AG09319 (cell line): ENCODE measurements around the gene ACBD3.

Source experiments
- DNase-seq: peaks from one replicate; pipeline ENCODE4 v3.0.0-alpha.2; 2010; ENCODE audit warnings: low read depth; ENCODE audit errors: extremely low read depth
- TF ChIP-seq, protein P1 (sequence below): IDR thresholded peaks from 2 replicates; pipeline ENCODE4 v1.5.1; 2011; ENCODE audit warnings: low read depth, mild to moderate bottlenecking, inconsistent platforms, low read length, moderate library complexity

ACBD3 gene

DNA sequence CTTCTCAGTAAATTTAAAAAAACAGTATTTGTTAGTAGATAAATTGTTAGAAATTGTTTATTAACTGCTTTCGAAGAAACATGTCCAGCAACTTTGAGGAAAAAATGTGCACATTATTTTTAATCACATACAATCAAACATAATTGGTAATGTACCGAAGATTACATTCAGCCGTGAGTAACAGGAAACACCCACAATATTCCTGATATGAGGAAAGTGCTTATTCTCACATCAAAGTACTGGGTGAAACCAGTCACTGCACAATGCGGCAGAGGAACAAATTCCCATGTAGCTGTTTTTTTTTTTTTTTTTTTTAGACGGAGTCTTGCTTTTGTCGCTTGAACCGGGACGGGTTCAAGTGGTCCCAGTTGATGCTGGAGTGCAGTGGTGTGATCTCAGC, 9.7 kb downstream of the ACBD3 start:
- TF ChIP-seq, protein P1, sequence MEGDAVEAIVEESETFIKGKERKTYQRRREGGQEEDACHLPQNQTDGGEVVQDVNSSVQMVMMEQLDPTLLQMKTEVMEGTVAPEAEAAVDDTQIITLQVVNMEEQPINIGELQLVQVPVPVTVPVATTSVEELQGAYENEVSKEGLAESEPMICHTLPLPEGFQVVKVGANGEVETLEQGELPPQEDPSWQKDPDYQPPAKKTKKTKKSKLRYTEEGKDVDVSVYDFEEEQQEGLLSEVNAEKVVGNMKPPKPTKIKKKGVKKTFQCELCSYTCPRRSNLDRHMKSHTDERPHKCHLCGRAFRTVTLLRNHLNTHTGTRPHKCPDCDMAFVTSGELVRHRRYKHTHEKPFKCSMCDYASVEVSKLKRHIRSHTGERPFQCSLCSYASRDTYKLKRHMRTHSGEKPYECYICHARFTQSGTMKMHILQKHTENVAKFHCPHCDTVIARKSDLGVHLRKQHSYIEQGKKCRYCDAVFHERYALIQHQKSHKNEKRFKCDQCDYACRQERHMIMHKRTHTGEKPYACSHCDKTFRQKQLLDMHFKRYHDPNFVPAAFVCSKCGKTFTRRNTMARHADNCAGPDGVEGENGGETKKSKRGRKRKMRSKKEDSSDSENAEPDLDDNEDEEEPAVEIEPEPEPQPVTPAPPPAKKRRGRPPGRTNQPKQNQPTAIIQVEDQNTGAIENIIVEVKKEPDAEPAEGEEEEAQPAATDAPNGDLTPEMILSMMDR, result no peak
- no peak for DNase-seq

- no peak for DNase-seq
- TF ChIP-seq, protein P1, result no peak
Observed at GRCh38 chr1:226172589-226172988, 14.0 kb downstream of the ACBD3 start.

DNA sequence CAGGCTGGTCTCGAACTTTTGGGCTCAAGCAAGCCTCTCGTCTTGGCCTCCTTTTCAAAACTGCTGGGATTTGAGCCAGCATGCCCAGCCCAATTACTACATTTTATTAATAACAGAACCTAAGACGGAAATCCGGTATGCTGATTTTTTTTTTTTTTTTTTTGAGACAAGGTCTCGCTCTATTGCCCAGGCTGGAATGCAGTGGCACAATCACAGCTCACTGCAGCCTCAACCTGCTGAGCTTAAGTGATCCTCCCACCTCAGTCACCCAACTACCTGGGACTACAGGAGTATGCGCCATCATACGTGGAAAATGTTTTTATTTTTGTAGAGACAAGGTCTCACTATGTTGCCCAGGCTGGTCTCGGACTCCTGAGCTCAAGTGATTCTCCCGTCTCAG, 20.2 kb downstream of the ACBD3 start:
- TF ChIP-seq, protein P1, result no peak
- no peak for DNase-seq

GRCh38 chr1:226164154-226164553, 22.4 kb downstream of the ACBD3 start:
- TF ChIP-seq, protein P1, result no peak

GRCh38 chr1:226162898-226163297, 23.6 kb downstream of the ACBD3 start:
- no peak for DNase-seq
- TF ChIP-seq, protein P1, result no peak

More at GRCh38 chr1:226164154-226164553, 22.4 kb downstream of the ACBD3 start:
- DNase-seq, result no peak

- no peak for DNase-seq
- TF ChIP-seq, protein P1, result no peak
Observed at GRCh38 chr1:226158983-226159382, 27.6 kb downstream of the ACBD3 start.

DNA sequence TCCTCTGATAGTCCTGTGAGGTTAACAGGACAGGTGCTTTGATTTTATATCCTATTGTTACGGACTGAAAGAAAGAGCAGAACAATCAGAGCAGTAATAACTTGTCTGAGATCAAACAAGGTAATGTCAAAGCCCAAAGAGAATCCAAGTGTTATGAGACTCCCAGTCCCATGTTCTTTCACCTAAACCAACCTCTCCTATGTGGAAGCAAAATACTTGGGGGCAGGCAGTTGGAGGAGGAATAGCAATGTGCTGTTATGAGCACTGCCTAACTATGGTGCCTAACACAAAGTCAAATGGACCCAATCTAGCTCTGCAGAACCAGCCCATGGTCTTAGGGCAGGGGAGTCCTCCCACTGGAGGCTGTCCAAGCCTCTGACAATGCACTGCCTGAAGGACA, 28.1 kb downstream of the ACBD3 start:
- DNase-seq, result no peak
- TF ChIP-seq, protein P1, result no peak
